Upper lobe of right lung (tissue), 1 donor: ENCODE results near the gene TAF8. TPM values are rescaled to one million over a fixed set of nuclear protein-coding genes. Genes with fewer than 3 reads are reported as not detected.
"Not testable (repeated sequence)": the region's sequence is repeated elsewhere in the genome, so short reads cannot be mapped to it uniquely, and the experiment has no call there.

Experiments
- ATAC-seq: fragments of 200-7000 bp; cut with Tn5 transposase; one replicate; pipeline ENCODE4 v1.9.1; 2020; ENCODE audit warnings: mild to moderate bottlenecking, moderate library complexity
- DNase-seq: peaks from one replicate; pipeline ENCODE4 v3.0.0-alpha.2; 2020
- H3K27ac ChIP-seq: fragments of 200-600 bp; one replicate; pipeline ENCODE4 v1.8.0; 2022
- H3K27me3 ChIP-seq: fragments of 200-600 bp; one replicate; pipeline ENCODE4 v1.8.0; 2022; ENCODE audit warnings: mild to moderate bottlenecking
- H3K36me3 ChIP-seq: fragments of 200-600 bp; one replicate; pipeline ENCODE4 v1.8.0; 2022
- H3K4me1 ChIP-seq: fragments of 200-600 bp; one replicate; pipeline ENCODE4 v1.8.0; 2022
- H3K4me3 ChIP-seq: fragments of 200-600 bp; one replicate; pipeline ENCODE4 v1.8.0; 2022; ENCODE audit warnings: mild to moderate bottlenecking
- H3K9me3 ChIP-seq: fragments of 200-600 bp; one replicate; pipeline ENCODE4 v1.8.0; 2022
- CTCF ChIP-seq: fragments of 200-600 bp; IDR thresholded peaks from one replicate; pipeline ENCODE4 v1.8.0; 2022; ENCODE audit warnings: antibody characterized with exemption
- intact Hi-C: fragments of 100-400 bp; cut with DNase I; formaldehyde crosslinking; loops from one replicate; pipeline ENCODE4 v1.11.0; 2022
- long read RNA-seq: library from polyadenylated mRNA; unstranded; transcript quantifications from one replicate; pipeline ENCODE4 v2.0.0, GENCODE V29; 2021
- total RNA-seq: library from RNA; stranded (reverse); fragmentation: NEBNext Ultra II Directional; extraction: Animal tissue kit (Norgen Biotek cat#: 25700); gene quantifications from one replicate; pipeline ENCODE4 v1.2.1, GENCODE V29; 2021
- donor health status: DM: no; HTN: yes; CAD: no; lungs with severe emphysema.

The TAF8 gene
- total RNA-seq = 31.1 TPM
- long read RNA-seq, partial matches to known transcripts = 1 of 16 reads
- long read RNA-seq, other reads (novel, unspliced or antisense) = 14 of 16 reads

- H3K9me3 ChIP-seq = no peaks in the 10 kb centered on the region
- TF ChIP-seq CTCF = no peak
- ATAC-seq (peak; percentile 76), DNase-seq (peak; percentile 95)
- peak within 1 kb of the TSS; percentile 96 for H3K27ac ChIP-seq
- no peaks in the 10 kb centered on the region for H3K27me3 ChIP-seq
- intact Hi-C loops = no loop called here
- H3K4me1 ChIP-seq = peaks cover 52% of the 10 kb centered on the region
- H3K36me3 ChIP-seq = peaks cover 39% of the 10 kb centered on the region
- H3K4me3 ChIP-seq = peak within 1 kb of the TSS; percentile 87
These were observed at the start of gene TAF8 for GRCh38 chr6:42050297-42051267. Gene TAF8 (plus strand): TSS chr6:42050524. CDS start chr6:42050542, 18 bp downstream.

- Histone ChIP-seq H3K27me3 (no peaks in the 10 kb centered on the region), H3K4me3 (no peak overlapping the region), H3K36me3 (peaks cover 18% of the 10 kb centered on the region), H3K4me1 (peaks cover 4% of the 10 kb centered on the region), H3K27ac (no peak overlapping the region), H3K9me3 (no peaks in the 10 kb centered on the region)
- intact Hi-C loops = no loop called here
- DNase-seq = no peak
- no peak for ATAC-seq
- TF ChIP-seq CTCF = no peak
These were observed 48.8 kb upstream of the TAF8 start for GRCh38 chr6:42001506-42001905.

DNA sequence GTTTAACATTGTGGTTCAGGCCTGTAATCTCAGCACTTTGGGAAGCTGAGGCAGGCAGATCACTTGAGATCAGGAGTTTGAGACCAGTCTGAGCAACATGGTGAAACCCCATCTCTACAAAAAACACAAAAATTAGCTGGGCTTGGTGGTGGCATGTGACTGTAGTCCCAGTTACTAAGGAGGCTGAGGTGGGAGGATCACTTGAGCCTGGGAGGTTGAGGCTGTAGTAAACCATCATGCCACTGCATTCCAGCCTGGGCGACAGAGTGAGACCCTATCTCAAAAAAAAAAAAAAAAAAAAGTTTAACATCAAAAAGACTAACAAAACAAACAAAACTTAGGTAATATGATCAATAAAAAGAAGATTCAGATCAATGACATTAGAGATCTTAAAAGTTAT lies 46.7 kb upstream of the TAF8 start:
- ATAC-seq, H3K4me3 ChIP-seq, H3K27me3 ChIP-seq, DNase-seq, intact Hi-C loops, H3K9me3 ChIP-seq, H3K27ac ChIP-seq: not testable (repeated sequence)
- Histone ChIP-seq H3K36me3 (peaks cover 18% of the 10 kb centered on the region), H3K4me1 (peaks cover 20% of the 10 kb centered on the region)

DNA sequence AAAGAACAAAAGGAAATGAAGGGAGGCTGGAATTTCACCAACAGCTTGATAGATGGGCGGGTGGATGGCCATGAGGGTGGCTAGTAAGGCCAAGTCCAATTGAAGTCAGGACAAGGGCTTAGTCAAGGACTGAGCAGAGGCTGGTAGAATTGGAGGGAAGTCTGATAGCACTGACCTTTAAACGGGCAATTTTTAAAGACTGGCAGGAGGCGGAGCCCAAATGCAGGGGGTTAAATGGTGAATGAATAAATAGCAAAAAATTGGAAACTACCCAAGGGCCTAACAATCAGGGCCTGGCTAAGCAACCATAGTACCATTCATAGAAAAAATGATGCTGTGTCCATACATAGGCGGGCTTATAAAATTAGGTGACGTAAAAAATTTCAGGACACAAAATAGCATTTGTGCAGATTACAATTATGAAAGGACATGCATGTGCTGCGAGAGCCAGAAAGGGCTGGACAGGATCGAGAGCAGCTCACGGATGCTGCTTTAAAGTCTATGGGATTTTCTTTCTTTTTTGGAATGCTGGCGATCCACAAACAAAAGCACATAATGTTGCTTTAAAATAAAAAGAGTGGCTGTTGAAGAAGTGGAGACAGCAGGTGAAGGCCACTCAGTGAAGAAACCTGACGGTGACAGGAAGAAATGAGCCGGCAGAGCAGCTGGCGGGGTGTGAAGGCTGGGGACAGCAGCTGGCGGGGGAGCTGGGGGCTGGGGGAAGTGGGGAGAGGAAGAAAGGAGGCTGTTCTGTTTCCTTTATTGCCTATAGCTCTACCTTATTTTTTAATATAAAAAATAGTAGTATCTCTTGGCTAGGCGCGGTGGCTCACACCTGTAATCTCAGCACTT lies 42.8 kb upstream of the TAF8 start:
- no peaks in the 10 kb centered on the region for H3K27me3 ChIP-seq
- no peak for TF ChIP-seq CTCF
- ATAC-seq = no peak
- H3K9me3 ChIP-seq = no peaks in the 10 kb centered on the region
- no peak for DNase-seq
- H3K4me1 ChIP-seq = peaks cover 44% of the 10 kb centered on the region
- no peak overlapping the region for H3K4me3 ChIP-seq
- intact Hi-C loops = no loop called here
- peaks cover 10% of the 10 kb centered on the region for H3K36me3 ChIP-seq
- peak overlapping the region; percentile 37 for H3K27ac ChIP-seq

GRCh38 chr6:42008138-42008528 lies 42.2 kb upstream of the TAF8 start:
- H3K9me3 ChIP-seq, intact Hi-C loops, H3K36me3 ChIP-seq, DNase-seq, H3K27me3 ChIP-seq, H3K4me3 ChIP-seq: not testable (repeated sequence)
- Histone ChIP-seq H3K4me1 (peaks cover 44% of the 10 kb centered on the region), H3K27ac (peak overlapping the region; percentile 37)
- peak; percentile 82 for ATAC-seq

DNA sequence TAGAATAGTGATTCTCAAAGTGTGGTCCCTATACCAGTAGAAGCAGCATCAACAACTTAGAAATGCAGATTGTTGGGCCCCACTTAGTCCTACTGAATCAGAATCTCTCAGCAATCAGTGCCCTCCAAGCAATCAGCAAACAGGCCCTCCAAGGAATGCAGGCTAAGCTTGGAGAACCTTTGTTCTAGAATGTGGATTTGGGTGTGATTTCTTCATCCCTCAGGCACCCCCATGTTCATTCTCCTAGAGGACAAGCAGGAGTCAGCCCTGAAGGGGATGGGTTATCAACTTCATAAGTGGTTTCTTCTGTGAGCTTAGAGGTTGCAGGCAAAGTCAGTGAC lies 40.5 kb upstream of the TAF8 start:
- H3K4me1 ChIP-seq = peaks cover 44% of the 10 kb centered on the region
- peak; percentile 23 for ATAC-seq
- TF ChIP-seq CTCF = no peak
- intact Hi-C loops = no loop called here
- H3K27me3 ChIP-seq = no peaks in the 10 kb centered on the region
- no peaks in the 10 kb centered on the region for H3K36me3 ChIP-seq
- H3K9me3 ChIP-seq = no peaks in the 10 kb centered on the region
- no peak overlapping the region for H3K4me3 ChIP-seq
- no peak for DNase-seq
- peak overlapping the region; percentile 7 for H3K27ac ChIP-seq
